GM19025 (cell line): ENCODE measurements around the gene SH3BP5.

Experiments
- ATAC-seq: cut with Tn5 transposase; IDR thresholded peaks from one replicate; pipeline ENCODE4 v1.9.1; 2021; ENCODE audit warnings: mild to moderate bottlenecking, low read depth, moderate library complexity; ENCODE audit not compliant: unreplicated experiment

Gene SH3BP5

GRCh38 chr3:15326673-15327072 is 5.7 kb downstream of the SH3BP5 start:
- no peak for ATAC-seq

GRCh38 chr3:15326037-15326436 is 6.3 kb downstream of the SH3BP5 start:
- ATAC-seq = no peak

- no peak for ATAC-seq
These were observed 7.2 kb downstream of the SH3BP5 start for GRCh38 chr3:15325228-15325627.

DNA sequence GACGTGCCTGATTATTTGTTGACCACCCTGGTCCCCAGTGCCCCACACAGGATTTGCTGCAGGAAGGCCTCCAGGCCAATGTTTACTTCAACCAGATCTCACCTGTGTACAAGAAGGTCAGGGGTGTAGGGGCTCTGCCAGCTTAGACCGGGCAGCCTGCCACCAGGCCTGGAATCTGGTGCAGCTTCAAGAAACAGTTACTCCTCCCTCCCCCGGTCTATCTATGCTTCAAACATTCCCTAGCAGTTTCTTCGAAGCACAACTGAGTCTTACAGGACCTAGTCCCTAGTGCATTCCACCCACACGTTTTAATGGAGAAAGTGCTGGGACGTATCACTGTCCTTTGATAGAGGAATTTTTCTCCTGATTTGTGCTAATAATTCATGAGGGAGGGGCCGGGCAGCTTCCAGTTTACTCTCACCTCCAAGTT is 8.0 kb downstream of the SH3BP5 start:
- ATAC-seq = no peak

DNA sequence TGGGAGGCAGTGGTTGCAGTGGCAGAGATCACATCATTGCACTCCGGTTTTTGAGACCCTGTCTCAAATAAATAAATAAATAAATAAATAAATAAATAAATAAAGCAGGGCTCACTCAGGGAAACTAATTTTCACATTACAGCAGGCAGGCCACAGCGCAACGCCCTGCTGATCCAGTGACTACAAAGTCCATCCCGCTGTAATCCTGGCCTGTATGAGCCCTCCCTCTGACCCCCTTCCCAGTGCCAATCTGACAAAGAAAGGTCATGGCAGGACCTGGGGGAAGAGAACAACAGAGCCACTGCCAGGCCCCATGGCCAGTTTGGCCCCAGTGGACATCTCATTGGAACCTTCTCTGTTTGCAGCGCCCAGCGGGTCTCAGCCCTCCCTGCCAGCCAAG is 9.3 kb downstream of the SH3BP5 start:
- ATAC-seq = no peak

- no peak for ATAC-seq
These were observed 11.0 kb downstream of the SH3BP5 start for GRCh38 chr3:15321349-15321748.

GRCh38 chr3:15319575-15319974 is 12.8 kb downstream of the SH3BP5 start:
- no peak for ATAC-seq

DNA sequence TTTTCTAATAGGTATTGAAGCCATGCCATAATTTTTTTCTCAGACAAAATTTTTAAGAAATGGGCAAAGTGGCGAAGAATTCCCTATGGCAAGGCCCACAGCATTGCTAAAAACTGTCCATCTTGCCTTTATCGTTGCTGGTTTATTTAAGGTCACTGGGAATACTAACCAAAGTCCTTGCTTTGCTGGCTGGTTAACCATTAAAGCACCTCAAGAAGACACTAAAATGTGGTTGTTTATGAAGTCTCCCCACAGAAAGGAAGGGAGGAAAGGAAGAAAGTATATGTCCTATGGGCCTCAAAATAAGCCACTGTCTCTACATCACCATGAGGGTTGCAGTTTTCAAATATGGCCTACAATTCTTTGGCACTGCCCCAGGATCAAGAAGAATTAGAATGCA is 13.2 kb downstream of the SH3BP5 start:
- no peak for ATAC-seq

DNA sequence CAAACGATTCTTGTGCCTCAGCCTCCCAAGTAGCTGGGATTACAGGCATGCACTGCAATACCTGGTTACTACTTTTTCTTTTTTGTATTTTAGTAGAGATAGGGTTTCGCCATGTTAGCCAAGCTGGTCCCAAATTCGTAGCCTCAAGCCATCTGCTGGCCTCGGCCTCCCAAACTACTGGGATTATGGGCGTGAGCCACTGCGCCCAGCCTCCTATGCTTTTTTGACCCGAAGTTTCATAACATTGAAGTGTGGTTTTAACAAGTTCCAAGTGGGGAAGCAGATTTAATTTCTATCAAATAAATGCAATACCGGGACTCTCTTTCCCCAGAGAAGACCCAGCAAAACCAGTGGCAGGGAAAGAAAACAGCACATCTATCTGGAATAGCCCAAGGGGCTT is 13.7 kb downstream of the SH3BP5 start:
- no peak for ATAC-seq

DNA sequence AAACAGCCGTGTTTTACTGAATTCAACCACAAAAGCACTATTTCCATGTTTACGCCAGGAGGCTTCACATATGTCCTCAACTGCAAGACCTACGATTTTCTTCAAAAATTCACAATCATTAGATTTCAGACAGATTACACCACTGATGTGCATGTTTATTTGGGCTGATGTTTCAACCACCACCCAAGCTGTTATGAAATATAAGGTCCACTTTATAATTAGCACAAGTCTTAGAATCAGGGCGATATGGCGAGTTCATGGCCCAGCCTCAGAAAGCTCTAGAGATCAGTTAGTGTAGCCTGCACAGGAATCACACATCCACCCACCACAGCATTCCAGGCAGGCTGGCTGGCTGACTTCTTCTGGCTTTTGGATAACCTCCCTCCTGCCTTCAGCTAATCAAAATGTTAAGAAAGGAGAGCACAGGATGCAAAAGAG is 15.4 kb downstream of the SH3BP5 start:
- ATAC-seq = no peak

- ATAC-seq = no peak
These were observed 17.4 kb downstream of the SH3BP5 start for GRCh38 chr3:15315003-15315402.

GRCh38 chr3:15314276-15314675 is 18.1 kb downstream of the SH3BP5 start:
- ATAC-seq = no peak

- no peak for ATAC-seq
These were observed 18.9 kb downstream of the SH3BP5 start for GRCh38 chr3:15313461-15313860.

DNA sequence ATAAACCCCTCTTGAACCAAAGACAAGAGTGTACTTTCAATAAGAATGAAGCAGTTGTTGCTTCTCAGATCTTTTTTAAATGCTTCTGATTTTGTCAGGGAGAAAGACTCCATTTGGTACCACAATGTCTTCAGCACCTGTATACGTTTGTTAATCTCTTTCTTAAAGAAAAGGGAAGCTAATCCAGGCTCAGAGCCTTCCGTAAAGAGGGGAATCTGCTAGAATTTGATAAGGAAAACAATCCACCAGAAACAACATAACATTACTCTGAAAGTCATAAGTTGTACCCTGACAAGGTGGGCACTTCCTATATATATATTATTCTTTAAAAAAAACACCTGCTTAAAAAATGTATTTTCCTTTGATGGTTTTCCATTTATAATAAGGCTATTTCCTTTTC is 19.8 kb downstream of the SH3BP5 start:
- ATAC-seq = no peak

GRCh38 chr3:15310491-15311370 is 21.7 kb downstream of the SH3BP5 start:
- ATAC-seq = peak; percentile 54

- ATAC-seq = no peak
These were observed 22.6 kb downstream of the SH3BP5 start for GRCh38 chr3:15309662-15310335.

DNA sequence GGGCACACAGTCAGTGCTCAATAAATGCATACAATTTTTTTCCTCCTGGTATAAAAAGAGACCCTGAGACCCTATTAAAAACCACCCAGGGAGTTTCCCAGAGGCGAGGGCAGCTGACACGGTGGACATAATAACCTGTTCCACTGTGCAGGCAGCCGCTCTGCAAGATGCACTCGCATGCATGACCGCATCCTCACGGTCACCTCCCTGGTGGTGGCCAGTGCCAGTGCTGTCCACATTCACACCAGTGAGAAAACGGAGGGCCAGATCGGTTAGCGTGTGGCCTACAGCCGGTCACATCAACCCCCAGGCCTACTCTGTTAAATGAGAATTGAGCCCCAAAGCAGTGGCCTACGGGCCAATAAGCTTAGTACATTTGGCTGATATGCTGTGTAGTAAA is 24.8 kb downstream of the SH3BP5 start:
- ATAC-seq = no peak

GRCh38 chr3:15306979-15307359 is 25.4 kb downstream of the SH3BP5 start:
- ATAC-seq = no peak

- no peak for ATAC-seq
These were observed 27.0 kb downstream of the SH3BP5 start for GRCh38 chr3:15305359-15305844.

- no peak for ATAC-seq
These were observed 28.7 kb downstream of the SH3BP5 start for GRCh38 chr3:15303728-15304127.

GRCh38 chr3:15303216-15303615 is 29.2 kb downstream of the SH3BP5 start:
- no peak for ATAC-seq

GRCh38 chr3:15301761-15302160 is 30.6 kb downstream of the SH3BP5 start:
- ATAC-seq = no peak
